DOHH2 (cell line): ENCODE results near the gene MED12L.

ENCODE experiments used
- EZH2phosphoT487 ChIP-seq: fragments of 200-600 bp; sonication (generic); IDR thresholded peaks from 2 replicates; pipeline ENCODE4 v1.6.1; 2017; ENCODE audit warnings: borderline replicate concordance, mild to moderate bottlenecking, antibody characterized with exemption, low read length, moderate library complexity, mixed read lengths
- TF ChIP-seq, protein P1 (sequence below): fragments of 200-600 bp; sonication (generic); IDR thresholded peaks from one replicate; pipeline ENCODE4 v1.5.1; 2014; ENCODE audit warnings: antibody characterized with exemption, mild to moderate bottlenecking, low read depth, low read length; ENCODE audit not compliant: poor library complexity, severe bottlenecking

DNA sequence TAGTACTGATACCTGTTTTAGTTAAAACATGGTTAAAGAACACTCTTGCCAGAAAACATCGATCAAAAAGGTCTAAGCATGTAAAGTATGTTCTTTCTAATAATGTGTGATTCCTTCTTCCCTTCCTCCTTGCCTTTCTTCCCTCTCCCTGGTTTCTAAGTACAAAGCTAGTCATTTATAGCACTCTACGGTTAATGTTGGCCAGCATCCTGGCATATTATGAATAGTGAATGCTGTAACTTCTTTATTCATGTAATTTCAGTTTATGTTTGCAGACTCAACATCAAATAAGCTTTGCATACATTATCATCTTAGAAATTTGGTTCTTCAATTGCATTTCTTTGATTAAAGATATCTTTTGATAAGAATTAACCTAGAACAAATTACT, 272.0 kb downstream of the MED12L start:
- TF ChIP-seq, protein P1, sequence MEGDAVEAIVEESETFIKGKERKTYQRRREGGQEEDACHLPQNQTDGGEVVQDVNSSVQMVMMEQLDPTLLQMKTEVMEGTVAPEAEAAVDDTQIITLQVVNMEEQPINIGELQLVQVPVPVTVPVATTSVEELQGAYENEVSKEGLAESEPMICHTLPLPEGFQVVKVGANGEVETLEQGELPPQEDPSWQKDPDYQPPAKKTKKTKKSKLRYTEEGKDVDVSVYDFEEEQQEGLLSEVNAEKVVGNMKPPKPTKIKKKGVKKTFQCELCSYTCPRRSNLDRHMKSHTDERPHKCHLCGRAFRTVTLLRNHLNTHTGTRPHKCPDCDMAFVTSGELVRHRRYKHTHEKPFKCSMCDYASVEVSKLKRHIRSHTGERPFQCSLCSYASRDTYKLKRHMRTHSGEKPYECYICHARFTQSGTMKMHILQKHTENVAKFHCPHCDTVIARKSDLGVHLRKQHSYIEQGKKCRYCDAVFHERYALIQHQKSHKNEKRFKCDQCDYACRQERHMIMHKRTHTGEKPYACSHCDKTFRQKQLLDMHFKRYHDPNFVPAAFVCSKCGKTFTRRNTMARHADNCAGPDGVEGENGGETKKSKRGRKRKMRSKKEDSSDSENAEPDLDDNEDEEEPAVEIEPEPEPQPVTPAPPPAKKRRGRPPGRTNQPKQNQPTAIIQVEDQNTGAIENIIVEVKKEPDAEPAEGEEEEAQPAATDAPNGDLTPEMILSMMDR: no peak
- no peak for TF ChIP-seq EZH2phosphoT487
